ENCODE results near the gene KRTDAP.

KRTDAP gene

DNA sequence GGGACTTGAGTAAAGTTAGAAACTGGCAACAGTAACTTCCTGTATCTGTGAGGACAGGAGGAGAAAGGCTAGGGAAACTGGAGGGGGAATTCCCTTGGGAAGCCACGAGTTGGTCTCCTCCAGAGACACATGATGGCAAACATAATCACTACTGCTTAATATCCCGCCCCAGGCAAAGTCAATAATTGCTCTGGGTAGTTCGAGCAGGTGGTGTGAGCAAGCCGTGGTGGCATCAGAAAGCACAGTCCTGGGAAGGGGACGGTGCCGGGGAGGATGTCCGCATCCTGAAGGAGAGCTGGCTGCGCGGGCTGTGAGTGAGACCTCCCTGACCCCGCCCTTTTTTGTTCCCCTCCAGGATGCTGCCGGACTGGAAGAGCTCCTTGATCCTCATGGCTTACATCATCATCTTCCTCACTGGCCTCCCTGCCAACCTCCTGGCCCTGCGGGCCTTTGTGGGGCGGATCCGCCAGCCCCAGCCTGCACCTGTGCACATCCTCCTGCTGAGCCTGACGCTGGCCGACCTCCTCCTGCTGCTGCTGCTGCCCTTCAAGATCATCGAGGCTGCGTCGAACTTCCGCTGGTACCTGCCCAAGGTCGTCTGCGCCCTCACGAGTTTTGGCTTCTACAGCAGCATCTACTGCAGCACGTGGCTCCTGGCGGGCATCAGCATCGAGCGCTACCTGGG is 40.8 kb downstream of the KRTDAP start:
- FAIRE-seq: no peak

DNA sequence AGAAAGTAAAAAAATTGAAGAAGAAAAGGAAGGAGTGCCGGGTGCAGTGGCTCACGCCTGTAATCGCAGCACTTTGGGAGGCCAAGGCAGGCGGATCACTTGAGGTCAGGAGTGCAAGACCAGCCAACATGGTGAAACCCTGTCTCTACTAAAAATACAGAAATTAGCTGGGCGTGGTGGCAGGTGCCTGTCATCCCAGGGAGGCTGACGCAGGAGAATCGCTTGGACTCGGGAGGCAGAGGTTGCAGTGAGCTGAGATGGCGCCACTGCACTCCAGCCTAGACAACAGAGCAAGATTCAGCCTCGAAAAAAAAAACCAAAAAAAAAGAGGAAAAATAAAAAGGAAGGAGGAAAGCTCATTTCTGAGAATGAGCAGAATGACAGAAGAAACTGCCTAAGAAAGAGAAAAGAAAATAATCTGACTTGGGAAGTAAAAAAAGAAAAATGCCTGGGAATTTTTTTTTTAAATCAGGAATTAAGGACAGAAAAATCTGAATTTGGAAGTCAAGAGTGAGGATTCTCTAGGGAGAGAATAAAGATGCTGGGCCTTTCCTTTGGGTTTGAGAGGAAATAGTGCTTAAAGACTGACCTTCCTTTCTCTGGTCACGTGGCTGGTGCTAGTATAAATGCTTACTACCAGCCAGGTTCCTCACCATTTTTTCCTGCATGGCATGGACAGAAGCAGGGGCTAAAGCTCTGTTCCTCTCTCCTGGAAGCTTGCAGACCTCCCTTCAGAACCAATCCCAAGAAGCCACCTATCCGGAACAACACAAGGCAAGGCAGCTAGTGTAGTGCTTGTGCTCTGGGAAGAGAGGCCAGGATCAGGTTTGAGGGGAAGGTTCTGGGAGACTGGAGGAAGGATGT is 42.4 kb downstream of the KRTDAP start, which contains the start of gene FFAR2:
TSS of gene FFAR2 (plus strand) at position 652 of the 864 bp plus-strand sequence. CDS start 1,458 bp downstream, outside the sequence.
- no peak for FAIRE-seq

DNA sequence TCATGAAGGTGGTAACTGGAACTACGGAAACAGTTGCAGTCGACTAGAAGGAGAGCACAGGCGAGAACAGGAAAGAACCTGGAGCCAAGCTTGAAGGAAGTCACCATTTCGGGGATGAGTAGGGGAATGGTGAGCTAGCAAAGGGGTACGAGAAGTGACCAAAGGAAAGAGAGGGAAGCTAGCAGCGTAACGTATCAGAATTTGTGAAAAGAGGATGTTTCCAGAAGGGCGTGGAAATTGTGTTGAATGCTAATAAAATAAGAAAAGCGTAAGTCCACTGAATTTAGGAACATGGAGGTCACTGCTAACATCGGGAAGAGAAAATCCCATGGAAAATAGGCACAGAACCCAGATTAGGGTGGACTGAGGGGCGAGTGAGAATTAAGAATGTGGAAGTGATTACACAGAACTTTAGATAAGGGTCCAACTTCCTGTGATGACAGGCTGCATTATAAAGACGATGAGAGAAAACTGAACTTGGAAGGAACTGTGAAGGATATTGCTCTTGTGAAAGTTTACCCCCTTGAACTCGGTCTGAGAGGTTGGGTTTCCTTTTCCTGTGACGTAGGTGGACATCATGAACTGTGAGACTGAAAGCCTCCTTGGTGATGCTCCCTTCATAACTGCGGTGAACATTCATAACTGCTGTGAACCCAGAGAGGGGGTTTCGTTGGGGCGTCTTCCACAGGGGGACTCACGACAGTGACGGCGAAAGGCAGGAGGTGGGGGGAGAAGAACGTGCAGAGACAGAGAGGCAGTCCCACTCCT is 44.3 kb downstream of the KRTDAP start:
- FAIRE-seq: no peak

DNA sequence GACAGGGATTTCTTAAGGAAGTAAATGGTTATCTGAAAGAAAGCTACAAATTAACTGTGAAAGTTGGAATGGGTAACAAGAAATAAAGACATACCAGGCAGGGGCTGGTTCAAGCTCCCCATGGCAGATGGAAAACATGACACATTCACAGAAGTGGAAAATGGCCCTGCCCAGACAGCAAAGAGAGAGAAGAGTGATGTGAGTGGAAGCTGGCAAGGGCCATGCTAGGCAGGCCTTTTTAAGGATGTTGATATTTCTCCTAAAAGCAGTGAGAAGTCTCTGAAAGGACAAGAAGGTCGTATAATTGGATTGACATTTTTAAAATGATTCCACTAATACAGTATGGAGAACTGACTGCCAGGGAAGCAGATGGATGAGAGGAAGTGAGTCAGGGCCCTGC is 45.5 kb downstream of the KRTDAP start:
- FAIRE-seq: no peak

DNA sequence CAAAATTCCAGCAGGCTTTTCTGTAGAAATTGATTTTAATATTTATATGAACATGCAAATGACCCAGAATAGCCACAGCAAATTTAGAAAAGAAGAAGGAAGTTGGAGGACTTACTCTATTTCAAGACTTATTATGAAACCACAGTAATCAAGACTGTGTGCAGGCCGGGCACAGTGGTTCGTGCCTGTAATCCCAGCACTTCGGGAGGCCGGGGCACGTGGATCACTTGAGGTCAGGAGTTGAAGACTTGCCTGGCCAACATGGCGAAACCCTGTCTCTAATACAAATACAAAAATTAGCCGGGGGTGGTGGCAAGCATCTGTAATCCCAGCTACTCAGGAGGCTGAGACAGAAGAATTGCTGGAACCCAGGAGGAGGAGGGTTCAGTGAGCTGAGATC is 48.2 kb downstream of the KRTDAP start:
- FAIRE-seq: no peak

DNA sequence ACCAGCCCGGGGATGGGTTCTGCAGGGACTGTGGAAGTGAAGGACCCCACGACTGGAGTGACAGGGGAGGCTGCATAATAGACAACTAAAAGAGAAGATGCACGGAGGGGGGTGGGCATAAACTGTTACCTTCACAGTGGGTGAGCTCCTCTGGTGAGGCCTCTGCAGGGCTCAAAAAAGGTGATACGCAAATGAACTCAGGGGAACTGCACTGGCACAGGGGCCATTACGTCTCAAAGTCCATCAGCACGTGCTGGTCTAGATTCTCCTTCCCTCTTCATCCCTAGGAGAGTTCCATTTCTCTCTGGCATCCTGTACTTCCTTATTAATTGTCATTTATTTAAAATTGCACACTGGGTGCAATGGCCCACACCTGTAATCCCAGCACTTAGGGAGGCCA is 50.3 kb downstream of the KRTDAP start:
- no peak for FAIRE-seq

DNA sequence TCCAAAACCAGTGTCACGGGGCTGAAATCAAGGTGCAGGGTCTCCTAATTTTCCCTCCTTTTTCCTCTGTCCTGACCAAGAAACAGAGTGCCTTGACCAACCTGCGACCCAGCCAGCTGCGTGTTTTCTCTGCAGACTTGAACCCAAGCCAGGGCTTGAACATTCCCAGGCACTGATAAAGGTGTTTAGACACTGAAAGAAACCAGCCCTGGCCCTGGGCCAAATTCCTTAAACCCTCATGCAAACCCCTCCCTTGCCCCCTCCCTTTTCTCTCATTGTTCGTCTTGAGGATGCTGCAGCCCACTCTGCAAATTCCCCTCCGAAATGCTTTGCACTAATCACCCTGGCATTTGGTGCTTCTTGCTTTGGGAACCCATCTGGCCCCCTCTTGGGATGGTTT is 51.7 kb downstream of the KRTDAP start:
- no peak for FAIRE-seq

DNA sequence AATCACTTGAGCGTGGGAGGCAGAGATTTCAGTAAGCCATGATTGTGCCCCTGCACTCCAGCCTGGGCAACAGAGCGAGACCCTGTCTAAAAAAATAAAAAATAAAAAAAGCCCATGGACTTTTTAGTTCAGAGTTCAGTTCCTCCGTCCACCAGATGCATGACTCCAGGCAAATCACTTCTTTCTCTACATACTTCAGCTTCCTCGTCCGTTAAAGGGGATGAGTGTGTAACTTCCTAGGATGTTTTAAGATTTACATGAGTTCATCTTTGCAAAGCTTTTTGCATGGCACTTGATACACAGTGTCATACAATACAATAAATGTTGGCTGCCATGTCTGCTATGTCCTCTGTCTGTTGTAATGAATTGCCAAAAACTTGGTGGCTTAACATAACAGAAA is 52.2 kb downstream of the KRTDAP start:
- no peak for FAIRE-seq

DNA sequence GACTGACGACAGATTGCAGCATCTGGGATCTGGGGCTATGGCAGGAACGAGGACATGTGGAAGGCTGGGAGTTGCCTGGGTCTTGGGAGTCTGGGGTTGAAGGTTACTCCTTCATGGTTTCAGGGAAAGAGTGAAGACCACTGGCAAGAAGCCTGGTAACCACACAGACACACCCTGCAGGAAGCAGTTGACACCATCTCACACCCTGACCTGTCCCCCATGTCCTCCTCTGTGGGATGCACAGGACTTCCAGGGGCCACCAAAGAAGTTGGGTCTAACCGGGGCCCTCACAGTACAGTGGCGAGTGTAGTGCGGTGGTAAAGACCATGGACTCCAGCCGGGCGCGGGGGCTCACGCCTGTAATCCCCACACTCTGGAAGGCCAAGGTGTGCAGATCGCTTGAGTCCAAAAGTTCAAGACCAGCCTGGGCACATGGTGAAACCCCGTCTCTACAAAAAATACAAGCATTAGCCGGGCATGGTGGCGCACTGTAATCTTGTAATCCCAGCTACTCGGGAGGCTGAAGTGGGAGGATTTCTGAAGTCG is 52.8 kb downstream of the KRTDAP start:
- FAIRE-seq: no peak
